GM12873 (cell line): ENCODE measurements around the gene SLC26A1.

ENCODE experiments used
- CTCF ChIP-seq: IDR thresholded peaks from 2 replicates; pipeline ENCODE4 v1.5.1; 2012; ENCODE audit warnings: low read depth, mild to moderate bottlenecking, moderate library complexity, low read length, control low read depth; ENCODE audit not compliant: insufficient read depth; ENCODE audit errors: missing control alignments

The SLC26A1 gene

GRCh38 chr4:962231-963208 lies 30.7 kb downstream of the SLC26A1 start:
- no peak for TF ChIP-seq CTCF

GRCh38 chr4:961351-962230 lies 31.6 kb downstream of the SLC26A1 start:
- no peak for TF ChIP-seq CTCF

- no peak for TF ChIP-seq CTCF
Measured at GRCh38 chr4:960636-961350, 32.4 kb downstream of the SLC26A1 start.

- TF ChIP-seq CTCF = no peak
Measured at GRCh38 chr4:960140-960635, 33.0 kb downstream of the SLC26A1 start.

GRCh38 chr4:959338-960139 lies 33.7 kb downstream of the SLC26A1 start:
- no peak for TF ChIP-seq CTCF

GRCh38 chr4:958696-959337 lies 34.4 kb downstream of the SLC26A1 start:
- TF ChIP-seq CTCF = no peak
